IMR-90 (cell line): ENCODE results near the gene NIPBL. TPM values are rescaled to one million over a fixed set of nuclear protein-coding genes. Genes with fewer than 3 reads are reported as not detected.

Experiments used
- ATAC-seq: fragments of 200-7000 bp; cut with Tn5 transposase; 2 replicates; pipeline ENCODE4 v1.9.1; 2020; ENCODE audit warnings: low read depth, mild to moderate bottlenecking, moderate library complexity
- BruUV-seq: library from RNA; stranded (reverse); fragments of 400-500 nt; replicated peaks from 2 replicates; lab custom pipeline; 2021; lab: Mats Ljungman, UMichigan
- CTCF ChIA-PET: fragments of 300-600 bp; formaldehyde crosslinking; extraction: SDS; loops from one replicate; lab custom pipeline; 2021; ENCODE audit warnings: antibody characterized with exemption; lab: Yijun Ruan, JAX
- POLR2A ChIA-PET: fragments of 300-600 bp; sonication (Branson Sonifier 250); formaldehyde crosslinking; loops from one replicate; lab custom pipeline; 2022; ENCODE audit warnings: antibody characterized with exemption; ENCODE audit not compliant: unreplicated experiment; lab: Charles Lee
- DNase-seq: peaks from one replicate; pipeline ENCODE4 v3.0.0; 2013
- H2AFZ ChIP-seq: replicated peaks from 2 replicates; pipeline ENCODE3; 2013; ENCODE audit warnings: low read length, mild to moderate bottlenecking; ENCODE audit not compliant: poor library complexity
- H2AK5ac ChIP-seq: 2 replicates; pipeline ENCODE4 v1.6.1; 2013; ENCODE audit warnings: low read depth, low read length, inconsistent platforms
- H2AK9ac ChIP-seq: replicated peaks from 2 replicates; pipeline ENCODE3; 2013; ENCODE audit warnings: mild to moderate bottlenecking, low read depth, low read length, moderate library complexity; ENCODE audit not compliant: poor library complexity
- H2BK120ac ChIP-seq: 2 replicates; pipeline ENCODE4 v1.6.1; 2013; ENCODE audit warnings: low read depth, low read length, inconsistent platforms
- H2BK15ac ChIP-seq: 3 replicates; pipeline ENCODE4 v1.6.1; 2013; ENCODE audit warnings: low read depth, low read length, inconsistent platforms
- H2BK20ac ChIP-seq: 2 replicates; pipeline ENCODE4 v1.6.1; 2013; ENCODE audit warnings: low read depth, mild to moderate bottlenecking, inconsistent platforms, low read length, moderate library complexity
- H2BK5ac ChIP-seq: 2 replicates; pipeline ENCODE4 v1.6.1; 2013; ENCODE audit warnings: mild to moderate bottlenecking, low read depth, low read length, inconsistent platforms; ENCODE audit not compliant: poor library complexity, severe bottlenecking
- H3K14ac ChIP-seq: replicated peaks from 2 replicates; pipeline ENCODE4 v1.6.1; 2013; ENCODE audit warnings: low read depth, low read length, inconsistent platforms
- H3K18ac ChIP-seq: 2 replicates; pipeline ENCODE4 v1.6.1; 2013; ENCODE audit warnings: low read depth, low read length, control low read depth
- H3K23ac ChIP-seq: 2 replicates; pipeline ENCODE4 v1.6.1; 2013; ENCODE audit warnings: low read depth, low read length, inconsistent platforms
- H3K27ac ChIP-seq: 2 replicates; pipeline ENCODE4 v1.5.1; 2013; ENCODE audit warnings: mild to moderate bottlenecking, control low read depth, low read length; ENCODE audit not compliant: insufficient read depth
- H3K27me3 ChIP-seq: 2 replicates; pipeline ENCODE4 v1.6.1; 2013; ENCODE audit warnings: low read length; ENCODE audit not compliant: control insufficient read depth, insufficient read depth
- H3K36me3 ChIP-seq: 2 replicates; pipeline ENCODE4 v1.6.1; 2013; ENCODE audit warnings: low read length, mixed read lengths; ENCODE audit not compliant: control insufficient read depth, insufficient read depth
- H3K4ac ChIP-seq: 2 replicates; pipeline ENCODE4 v1.6.1; 2013; ENCODE audit warnings: low read depth, low read length, inconsistent platforms
- H3K4me1 ChIP-seq: 2 replicates; pipeline ENCODE4 v1.6.1; 2013; ENCODE audit warnings: low read length, mixed read lengths; ENCODE audit not compliant: control insufficient read depth, insufficient read depth
- H3K4me2 ChIP-seq: 2 replicates; pipeline ENCODE4 v1.6.1; 2013; ENCODE audit warnings: low read depth, mild to moderate bottlenecking, control low read depth, low read length, moderate library complexity
- H3K4me3 ChIP-seq: 2 replicates; pipeline ENCODE4 v1.5.1; 2013; ENCODE audit warnings: low read depth, mild to moderate bottlenecking, control low read depth, low read length, moderate library complexity; ENCODE audit not compliant: insufficient read depth
- H3K56ac ChIP-seq: 2 replicates; pipeline ENCODE4 v1.6.1; 2013; ENCODE audit warnings: low read length, inconsistent platforms; ENCODE audit not compliant: insufficient read depth; ENCODE audit errors: extremely low read depth
- H3K79me1 ChIP-seq, 2 experiments: 2 replicates each; pipeline ENCODE4 v1.6.1; 2013; ENCODE audit warnings: low read length in 2 of 2, inconsistent platforms in 1 of 2, low read depth in 1 of 2
- H3K9ac ChIP-seq: 2 replicates; pipeline ENCODE4 v1.6.1; 2013; ENCODE audit warnings: low read depth, low read length, control low read depth
- H3K9me1 ChIP-seq: 2 replicates; pipeline ENCODE4 v1.6.1; 2013; ENCODE audit warnings: low read length, inconsistent platforms; ENCODE audit not compliant: insufficient read depth
- H3K9me3 ChIP-seq: 2 replicates; pipeline ENCODE4 v1.6.1; 2013; ENCODE audit warnings: low read length; ENCODE audit not compliant: control insufficient read depth, insufficient read depth
- H4K20me1 ChIP-seq: 2 replicates; pipeline ENCODE4 v1.6.1; 2013; ENCODE audit warnings: low read length, inconsistent platforms; ENCODE audit not compliant: insufficient read depth
- H4K5ac ChIP-seq: 2 replicates; pipeline ENCODE4 v1.6.1; 2013; ENCODE audit warnings: mild to moderate bottlenecking, low read depth, low read length, control low read depth
- H4K8ac ChIP-seq, 2 experiments: 2 replicates each; pipeline ENCODE4 v1.6.1; 2013; ENCODE audit warnings: low read depth in 2 of 2, low read length in 2 of 2, control low read depth in 1 of 2, inconsistent platforms in 1 of 2
- H4K91ac ChIP-seq: 2 replicates; pipeline ENCODE4 v1.6.1; 2013; ENCODE audit warnings: low read depth, low read length, inconsistent platforms; ENCODE audit not compliant: insufficient read depth
- BHLHE40 ChIP-seq: fragments of 150-350 bp; IDR thresholded peaks from 2 replicates; pipeline ENCODE4 v1.6.1; 2016; ENCODE audit warnings: mild to moderate bottlenecking, low read depth, low read length
- CEBPB ChIP-seq: IDR thresholded peaks from 2 replicates; pipeline ENCODE4 v1.6.1; 2012; ENCODE audit warnings: low read depth, low read length, improper control_type of control experiment
- CHD1 ChIP-seq: IDR thresholded peaks from 2 replicates; pipeline ENCODE4 v1.6.1; 2012; ENCODE audit warnings: low read depth, low read length, improper control_type of control experiment
- ELK1 ChIP-seq: fragments of 150-350 bp; IDR thresholded peaks from 2 replicates; pipeline ENCODE4 v1.6.1; 2016; ENCODE audit warnings: low read depth, mild to moderate bottlenecking, low read length, moderate library complexity, borderline replicate concordance
- FOS ChIP-seq: fragments of 150-350 bp; IDR thresholded peaks from 2 replicates; pipeline ENCODE4 v1.6.1; 2016; ENCODE audit warnings: low read depth, low read length
- MAFK ChIP-seq: IDR thresholded peaks from 2 replicates; pipeline ENCODE4 v1.6.1; 2012; ENCODE audit warnings: low read depth, low read length, improper control_type of control experiment
- MAZ ChIP-seq: IDR thresholded peaks from 2 replicates; pipeline ENCODE4 v1.6.1; 2012; ENCODE audit warnings: low read depth, mild to moderate bottlenecking, low read length, improper control_type of control experiment, moderate library complexity, borderline replicate concordance
- MXI1 ChIP-seq: IDR thresholded peaks from 2 replicates; pipeline ENCODE4 v1.6.1; 2012; ENCODE audit warnings: low read depth, mild to moderate bottlenecking, low read length, moderate library complexity, borderline replicate concordance
- NFE2L2 ChIP-seq: fragments of 150-350 bp; IDR thresholded peaks from 2 replicates; pipeline ENCODE4 v1.6.1; 2016; ENCODE audit warnings: low read depth, mild to moderate bottlenecking, low read length
- POLR2A ChIP-seq: IDR thresholded peaks from 2 replicates; pipeline ENCODE4 v1.6.1; 2012; ENCODE audit warnings: mild to moderate bottlenecking, low read depth, low read length
- RAD21 ChIP-seq: IDR thresholded peaks from 2 replicates; pipeline ENCODE4 v1.6.1; 2012; ENCODE audit warnings: low read length, improper control_type of control experiment
- RCOR1 ChIP-seq: IDR thresholded peaks from 2 replicates; pipeline ENCODE4 v1.6.1; 2012; ENCODE audit warnings: mild to moderate bottlenecking, low read length, improper control_type of control experiment; ENCODE audit not compliant: insufficient replicate concordance
- RFX5 ChIP-seq: IDR thresholded peaks from 2 replicates; pipeline ENCODE4 v1.8.0; 2012; ENCODE audit warnings: low read depth, mild to moderate bottlenecking, low read length, moderate library complexity
- SMC3 ChIP-seq: fragments of 150-350 bp; IDR thresholded peaks from 2 replicates; pipeline ENCODE4 v1.6.1; 2016; ENCODE audit warnings: low read depth, mild to moderate bottlenecking, antibody characterized with exemption, low read length, moderate library complexity
- WGBS, 2 experiments: methylation state at CpG; one replicate each; pipeline versions ENCODE4 v1.1.5 to v1.1.7; 2013; ENCODE audit warnings: missing lambda C conversion rate in 2 of 2; ENCODE audit not compliant: insufficient read length in 1 of 2; ENCODE audit errors: extremely low coverage in 2 of 2; 5-methylcytosine and 5-hydroxymethylcytosine counted together
- dilution Hi-C: fragments of 300-500 bp; cut with HindIII; formaldehyde crosslinking; loops from one replicate; pipeline ENCODE4 v1.14.3; 2018; ENCODE audit warnings: low sequenced_read_pairs; ENCODE audit not compliant: unreplicated experiment
- in situ Hi-C: fragments of 300-500 bp; cut with MboI; formaldehyde crosslinking; loops from 3 replicates; pipeline ENCODE4 v1.14.3; 2019; ENCODE audit warnings: low sequenced_read_pairs, inconsistent platforms, mixed read lengths
- intact Hi-C: fragments of 100-400 bp; cut with micrococcal nuclease; formaldehyde crosslinking; loops from 2 replicates; pipeline ENCODE4 v1.10.0; 2022
- polyA plus RNA-seq, 3 experiments: library from polyadenylated mRNA; depleted of rRNA; stranded (reverse); fragments of >200 nt; gene quantifications; 2 replicates each; pipeline ENCODE4 v1.2.3, GENCODE V29; 2012; ENCODE audit warnings: low replicate concordance in 1 of 3
- total RNA-seq: library from RNA; depleted of rRNA; stranded (reverse); fragments of >200 nt; gene quantifications from 2 replicates; pipeline ENCODE4 v1.2.3, GENCODE V29; 2012
- TF ChIP-seq, protein P1 (sequence below): conservative IDR thresholded peaks from 2 replicates; pipeline ENCODE4 v1.5.1; 2012; ENCODE audit warnings: mild to moderate bottlenecking, low read depth, low read length, improper control_type of control experiment
- TF ChIP-seq, protein P2 (sequence below): fragments of 150-350 bp; IDR thresholded peaks from 2 replicates; pipeline ENCODE4 v1.6.1; 2017; ENCODE audit warnings: mild to moderate bottlenecking, antibody characterized with exemption, low read length, low read depth

Gene NIPBL
- total and polyA plus RNA-seq, 2 of the 4 experiments (the other 2 are of a cell fraction) = 8.4 to 46.4 TPM

- ATAC-seq (peak; percentile 21; the same call in 1 of the 2 replicates), DNase-seq (no peak)
- TF ChIP-seq POLR2A (no peak), BHLHE40 (no peak), RFX5 (no peak), NFE2L2 (no peak), MAZ (no peak), SMC3 (no peak), CEBPB (no peak), ELK1 (no peak), RAD21 (no peak), MXI1 (no peak), FOS (no peak), CHD1 (no peak), RCOR1 (no peak), MAFK (no peak)
- TF ChIP-seq, protein P1, sequence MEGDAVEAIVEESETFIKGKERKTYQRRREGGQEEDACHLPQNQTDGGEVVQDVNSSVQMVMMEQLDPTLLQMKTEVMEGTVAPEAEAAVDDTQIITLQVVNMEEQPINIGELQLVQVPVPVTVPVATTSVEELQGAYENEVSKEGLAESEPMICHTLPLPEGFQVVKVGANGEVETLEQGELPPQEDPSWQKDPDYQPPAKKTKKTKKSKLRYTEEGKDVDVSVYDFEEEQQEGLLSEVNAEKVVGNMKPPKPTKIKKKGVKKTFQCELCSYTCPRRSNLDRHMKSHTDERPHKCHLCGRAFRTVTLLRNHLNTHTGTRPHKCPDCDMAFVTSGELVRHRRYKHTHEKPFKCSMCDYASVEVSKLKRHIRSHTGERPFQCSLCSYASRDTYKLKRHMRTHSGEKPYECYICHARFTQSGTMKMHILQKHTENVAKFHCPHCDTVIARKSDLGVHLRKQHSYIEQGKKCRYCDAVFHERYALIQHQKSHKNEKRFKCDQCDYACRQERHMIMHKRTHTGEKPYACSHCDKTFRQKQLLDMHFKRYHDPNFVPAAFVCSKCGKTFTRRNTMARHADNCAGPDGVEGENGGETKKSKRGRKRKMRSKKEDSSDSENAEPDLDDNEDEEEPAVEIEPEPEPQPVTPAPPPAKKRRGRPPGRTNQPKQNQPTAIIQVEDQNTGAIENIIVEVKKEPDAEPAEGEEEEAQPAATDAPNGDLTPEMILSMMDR = no peak
- TF ChIP-seq, protein P2, sequence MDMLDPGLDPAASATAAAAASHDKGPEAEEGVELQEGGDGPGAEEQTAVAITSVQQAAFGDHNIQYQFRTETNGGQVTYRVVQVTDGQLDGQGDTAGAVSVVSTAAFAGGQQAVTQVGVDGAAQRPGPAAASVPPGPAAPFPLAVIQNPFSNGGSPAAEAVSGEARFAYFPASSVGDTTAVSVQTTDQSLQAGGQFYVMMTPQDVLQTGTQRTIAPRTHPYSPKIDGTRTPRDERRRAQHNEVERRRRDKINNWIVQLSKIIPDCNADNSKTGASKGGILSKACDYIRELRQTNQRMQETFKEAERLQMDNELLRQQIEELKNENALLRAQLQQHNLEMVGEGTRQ = no peak
- in situ Hi-C loops (no loop called here), intact Hi-C loops (loop anchor here (5.0 kb wide), 1 partner anchor 37 kb away; no protein-coding TSS in a partner anchor), dilution Hi-C loops (no loop called here)
- Histone ChIP-seq H3K14ac (no peak overlapping the region), H2BK20ac (no peak overlapping the region), H2AK5ac (no peak overlapping the region), H2BK15ac (no peak overlapping the region), H3K27me3 (no peaks in the 10 kb centered on the region), H4K8ac (no peak overlapping the region), H4K20me1 (no peaks in the 10 kb centered on the region), H4K5ac (no peak overlapping the region), H2BK5ac (no peak overlapping the region), H3K27ac (no peak overlapping the region), H3K4me3 (no peak overlapping the region), H3K23ac (no peak overlapping the region), H3K9ac (no peak overlapping the region), H2AFZ (no peak overlapping the region), H3K4ac (no peak overlapping the region), H3K18ac (no peak overlapping the region), H3K4me2 (no peak overlapping the region), H3K4me1 (no peaks in the 10 kb centered on the region), H2AK9ac (no peak overlapping the region), H3K9me3 (no peaks in the 10 kb centered on the region), H3K79me1 (peaks cover 0 to 2% of the 10 kb centered on the region in 2 experiments; a peak in 1 of 4 replicates), H3K9me1 (no peaks in the 10 kb centered on the region), H4K91ac (no peak overlapping the region), H2BK120ac (no peak overlapping the region), H3K36me3 (peaks cover 23% of the 10 kb centered on the region), H3K56ac (no peak overlapping the region)
- POLR2A ChIA-PET = no interaction called here
- no TSS peak for BruUV-seq
- CTCF ChIA-PET = no interaction called here
- no CpG with 5 or more reads among the region's 2 CpGs for WGBS, 2 experiments
These were observed 177.8 kb downstream of the NIPBL start for GRCh38 chr5:37054391-37054790.
